Skeletal muscle cell (primary cell): ENCODE measurements around the gene PHF1.
"Not testable (repeated sequence)": the region's sequence is repeated elsewhere in the genome, so short reads cannot be mapped to it uniquely, and the experiment has no call there.

Source experiments
- DNase-seq: peaks from one replicate; pipeline ENCODE4 v3.0.0-alpha.2; 2010; ENCODE audit warnings: low read depth
- H3K4me3 ChIP-seq: 2 replicates; pipeline ENCODE4 v1.5.1; 2011; ENCODE audit warnings: low read depth, mild to moderate bottlenecking, control low read depth, low read length, moderate library complexity

PHF1 gene

DNA sequence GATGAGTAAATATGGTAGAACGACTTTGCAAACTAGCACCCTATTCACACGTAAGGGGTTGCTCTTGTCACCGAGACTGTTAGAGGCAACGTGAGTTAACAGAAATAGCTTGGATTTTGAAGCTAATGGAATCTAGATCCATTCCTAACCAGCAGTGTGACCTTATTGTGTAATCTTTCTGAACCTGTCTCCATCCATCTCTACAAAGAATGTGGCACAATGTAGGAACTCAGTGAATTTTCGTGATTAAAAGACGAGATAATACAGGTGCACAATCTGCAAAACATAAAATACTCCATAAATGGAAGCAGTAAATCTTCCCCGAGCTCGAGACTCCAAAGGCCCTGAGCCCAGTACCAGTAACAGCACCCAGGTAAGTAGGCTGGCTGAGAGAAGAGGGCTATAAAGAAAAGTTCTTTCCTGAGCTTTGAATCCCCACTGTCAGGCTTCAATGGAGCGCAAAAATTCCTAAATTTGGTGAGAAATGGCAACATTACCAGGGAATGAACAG, 20.0 kb upstream of the PHF1 start:
- peak overlapping the region; percentile 19 for H3K4me3 ChIP-seq
- DNase-seq, result no peak

DNA sequence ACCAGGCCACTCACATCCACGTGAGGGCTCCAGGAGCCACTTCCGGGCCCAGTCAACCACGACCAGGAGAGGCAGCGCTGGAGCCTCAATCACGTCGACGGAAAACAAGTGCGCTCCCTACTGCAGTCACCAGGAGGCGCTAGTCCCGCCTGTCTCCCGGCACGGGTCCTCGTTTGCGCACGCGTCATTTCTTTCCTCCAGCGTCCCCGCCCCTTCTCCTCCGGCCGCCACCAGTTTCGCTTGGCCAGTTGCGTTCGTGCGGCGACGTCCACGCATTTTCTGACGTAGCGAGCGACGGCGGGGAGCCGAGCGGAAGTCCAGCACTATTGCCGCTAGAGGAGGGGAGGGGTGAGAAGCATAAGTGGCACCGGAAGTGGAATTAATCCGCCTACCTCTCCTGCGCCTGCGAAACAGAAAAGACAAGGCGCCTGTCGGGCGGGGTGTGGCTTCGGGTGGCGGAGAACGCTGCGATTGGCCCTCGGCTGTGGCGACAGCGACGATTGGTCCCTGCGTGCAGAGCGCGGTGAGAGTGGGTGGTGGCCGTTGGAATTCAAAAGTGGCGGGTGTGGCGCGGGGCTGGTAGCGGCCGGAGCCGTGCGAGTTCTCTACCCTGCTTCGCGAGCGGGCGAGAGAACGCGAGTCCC, 19.4 kb upstream of the PHF1 start, which contains the start of gene KIFC1:
TSS of gene KIFC1 (plus strand) at position 546 of the 644 bp plus-strand sequence. CDS start 163 bp downstream, outside the sequence.
- H3K4me3 ChIP-seq, result peak within 1 kb of the TSS; percentile 90
- peak; percentile 100 for DNase-seq

GRCh38 chr6:33391922-33392594, 18.8 kb upstream of the PHF1 start:
- H3K4me3 ChIP-seq, result peak overlapping the region; percentile 90
- no peak for DNase-seq

GRCh38 chr6:33392595-33392948, 18.2 kb upstream of the PHF1 start:
- no peak for DNase-seq
- H3K4me3 ChIP-seq, result peak overlapping the region; percentile 90

GRCh38 chr6:33392979-33393378, 17.8 kb upstream of the PHF1 start:
- H3K4me3 ChIP-seq, result peak overlapping the region; percentile 90
- DNase-seq, result no peak

DNA sequence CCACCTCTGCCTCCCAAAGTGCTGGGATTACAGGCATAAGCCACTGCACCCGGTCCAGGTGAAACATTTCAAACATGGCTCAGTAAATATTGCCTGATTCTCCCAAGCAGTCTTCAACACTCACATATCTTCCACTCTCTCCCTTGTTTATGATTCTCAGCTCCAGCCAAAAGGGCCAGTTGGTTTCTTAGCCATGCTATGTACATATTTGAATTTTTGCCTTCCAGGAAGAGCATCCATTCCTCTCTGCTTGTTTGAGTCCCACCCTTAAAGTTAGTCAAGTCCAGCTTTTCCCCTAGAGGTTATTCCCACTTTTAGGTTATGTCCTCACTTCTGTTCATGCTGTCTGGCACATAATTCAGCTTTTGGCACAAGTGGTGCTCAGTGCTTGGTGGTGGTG, 13.3 kb upstream of the PHF1 start:
- no peak overlapping the region for H3K4me3 ChIP-seq
- no peak for DNase-seq

DNA sequence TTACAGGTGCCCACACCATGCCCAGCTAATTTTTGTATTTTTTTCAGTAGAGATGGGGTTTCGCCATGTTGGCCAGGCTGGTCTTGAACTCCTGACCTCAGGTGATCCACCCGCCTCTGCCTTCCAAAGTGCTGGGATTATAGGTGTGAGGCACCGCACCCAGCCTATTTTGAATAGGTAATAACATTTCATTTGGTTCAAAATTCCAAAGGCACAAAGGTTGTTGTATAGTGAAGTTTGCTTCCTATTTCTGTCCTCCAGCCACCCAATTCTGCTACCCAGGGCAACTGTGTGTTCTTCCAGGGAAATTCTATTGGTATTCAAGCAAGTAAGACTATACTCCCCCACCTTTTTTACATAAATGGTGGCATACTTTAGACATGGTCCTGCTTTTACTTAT, 12.2 kb upstream of the PHF1 start:
- H3K4me3 ChIP-seq, DNase-seq: not testable (repeated sequence)

DNA sequence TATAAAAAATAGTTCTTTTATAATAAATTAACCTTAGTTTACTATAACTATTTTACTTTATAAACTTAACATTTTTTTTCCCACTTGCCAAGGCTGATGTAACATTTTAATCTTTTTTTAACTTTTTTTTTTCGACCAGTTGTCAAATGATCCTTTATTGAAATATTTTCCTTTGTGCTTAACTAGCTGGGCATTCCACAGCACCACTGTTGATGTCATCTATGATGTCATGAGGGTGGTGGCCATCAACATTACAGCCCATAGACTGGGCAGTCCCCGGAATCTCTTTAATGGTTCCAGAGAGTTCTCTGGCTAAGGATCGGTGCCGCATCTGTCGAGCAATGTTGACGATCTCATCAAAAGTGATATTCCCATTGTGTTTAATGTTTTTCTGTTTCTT, 10.9 kb upstream of the PHF1 start:
- not testable (repeated sequence) for DNase-seq, H3K4me3 ChIP-seq

GRCh38 chr6:33404884-33405283, 5.9 kb upstream of the PHF1 start:
- DNase-seq, result no peak
- no peak overlapping the region for H3K4me3 ChIP-seq

DNA sequence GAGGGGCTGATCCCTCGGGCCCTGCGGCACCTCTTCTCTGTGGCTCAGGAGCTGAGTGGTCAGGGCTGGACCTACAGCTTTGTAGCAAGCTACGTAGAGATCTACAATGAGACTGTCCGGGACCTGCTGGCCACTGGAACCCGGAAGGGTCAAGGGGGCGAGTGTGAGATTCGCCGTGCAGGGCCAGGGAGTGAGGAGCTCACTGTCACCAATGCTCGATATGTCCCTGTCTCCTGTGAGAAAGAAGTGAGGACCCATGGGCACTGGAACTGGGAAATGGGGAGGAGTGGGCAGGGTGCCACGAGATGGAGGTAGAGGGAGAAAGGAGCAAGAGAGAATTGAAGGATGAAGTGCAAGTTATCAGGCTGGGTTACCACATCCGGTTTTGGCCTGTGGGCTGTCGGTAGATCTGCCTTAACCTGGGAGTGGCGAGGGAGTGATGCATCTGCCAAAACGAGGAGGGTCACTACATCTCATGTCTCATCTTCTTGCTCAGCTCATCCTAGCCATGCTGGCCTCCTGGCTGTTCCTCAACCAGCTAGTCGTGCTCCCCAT, 5.4 kb upstream of the PHF1 start:
- H3K4me3 ChIP-seq, result no peak overlapping the region
- no peak for DNase-seq

DNA sequence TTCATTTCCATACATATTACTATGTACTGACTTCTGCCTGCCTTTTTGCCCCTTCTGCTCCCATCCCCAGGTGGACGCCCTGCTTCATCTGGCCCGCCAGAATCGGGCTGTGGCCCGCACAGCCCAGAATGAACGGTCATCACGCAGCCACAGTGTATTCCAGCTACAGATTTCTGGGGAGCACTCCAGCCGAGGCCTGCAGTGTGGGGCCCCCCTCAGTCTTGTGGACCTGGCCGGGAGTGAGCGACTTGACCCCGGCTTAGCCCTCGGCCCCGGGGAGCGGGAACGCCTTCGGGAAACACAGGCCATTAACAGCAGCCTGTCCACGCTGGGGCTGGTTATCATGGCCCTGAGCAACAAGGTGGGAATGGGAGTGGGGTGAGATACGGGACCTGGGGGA, 4.7 kb upstream of the PHF1 start:
- no peak for DNase-seq
- H3K4me3 ChIP-seq, result no peak overlapping the region

- no peak overlapping the region for H3K4me3 ChIP-seq
- no peak for DNase-seq
Observed at GRCh38 chr6:33407132-33407718, 3.6 kb upstream of the PHF1 start.

GRCh38 chr6:33410050-33410710, 634 bp upstream of the PHF1 start:
- peak; percentile 94 for DNase-seq
- H3K4me3 ChIP-seq, result peak overlapping the region; percentile 70

DNA sequence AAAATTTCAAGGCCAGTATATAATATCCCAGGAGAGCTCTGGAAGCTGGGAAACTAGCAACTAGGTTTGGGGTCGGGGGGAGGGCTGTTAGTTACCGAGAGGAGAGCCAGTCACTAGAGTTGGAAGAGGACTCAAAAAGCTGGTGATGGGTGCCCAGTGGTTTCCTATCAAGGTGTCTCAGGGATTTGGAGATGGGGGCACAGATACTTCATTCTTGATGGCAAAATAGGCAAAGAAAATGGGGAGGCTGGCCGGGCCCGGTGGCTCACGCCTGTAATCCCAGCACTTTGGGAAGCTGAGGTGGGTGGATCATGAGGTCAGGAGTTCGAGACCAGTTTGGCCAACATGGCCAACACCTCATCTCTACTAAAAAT, 805 bp downstream of the PHF1 start:
- no peak for DNase-seq
- peak overlapping the region; percentile 70 for H3K4me3 ChIP-seq

DNA sequence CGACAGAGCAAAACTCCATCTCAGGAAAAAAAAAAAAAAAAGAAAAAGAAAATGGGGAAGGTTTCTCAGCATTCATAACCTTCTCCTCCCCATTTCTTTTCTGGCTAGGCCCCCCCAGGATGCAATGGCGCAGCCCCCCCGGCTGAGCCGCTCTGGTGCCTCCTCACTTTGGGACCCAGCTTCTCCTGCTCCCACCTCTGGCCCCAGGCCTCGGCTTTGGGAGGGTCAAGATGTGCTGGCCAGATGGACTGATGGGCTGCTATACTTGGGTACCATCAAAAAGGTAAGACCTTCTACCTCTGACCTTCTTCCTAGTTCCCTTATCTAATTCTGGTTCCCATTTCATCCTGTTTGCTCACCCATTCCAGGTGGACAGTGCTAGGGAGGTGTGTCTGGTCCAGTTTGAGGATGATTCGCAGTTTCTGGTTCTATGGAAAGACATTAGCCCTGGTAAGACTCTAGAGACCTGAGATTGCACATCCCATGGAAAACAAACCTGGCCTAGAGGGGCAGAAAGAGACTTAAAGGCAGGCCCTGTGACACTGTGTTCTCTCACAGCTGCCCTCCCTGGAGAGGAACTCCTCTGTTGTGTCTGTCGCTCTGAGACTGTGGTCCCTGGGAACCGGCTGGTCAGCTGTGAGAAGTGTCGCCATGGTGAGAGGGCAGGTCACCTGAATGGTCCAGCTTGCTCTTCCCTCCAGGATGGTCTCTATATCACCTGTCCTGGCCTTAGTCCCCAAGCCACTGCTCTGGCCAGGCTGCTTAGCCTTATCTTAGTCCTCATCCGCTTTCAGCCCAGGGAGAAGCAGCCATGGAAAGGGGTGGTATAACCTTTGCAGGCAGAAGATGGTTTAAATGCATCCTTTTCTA, 1.6 kb downstream of the PHF1 start:
- no peak for DNase-seq
- H3K4me3 ChIP-seq, result no peak overlapping the region

DNA sequence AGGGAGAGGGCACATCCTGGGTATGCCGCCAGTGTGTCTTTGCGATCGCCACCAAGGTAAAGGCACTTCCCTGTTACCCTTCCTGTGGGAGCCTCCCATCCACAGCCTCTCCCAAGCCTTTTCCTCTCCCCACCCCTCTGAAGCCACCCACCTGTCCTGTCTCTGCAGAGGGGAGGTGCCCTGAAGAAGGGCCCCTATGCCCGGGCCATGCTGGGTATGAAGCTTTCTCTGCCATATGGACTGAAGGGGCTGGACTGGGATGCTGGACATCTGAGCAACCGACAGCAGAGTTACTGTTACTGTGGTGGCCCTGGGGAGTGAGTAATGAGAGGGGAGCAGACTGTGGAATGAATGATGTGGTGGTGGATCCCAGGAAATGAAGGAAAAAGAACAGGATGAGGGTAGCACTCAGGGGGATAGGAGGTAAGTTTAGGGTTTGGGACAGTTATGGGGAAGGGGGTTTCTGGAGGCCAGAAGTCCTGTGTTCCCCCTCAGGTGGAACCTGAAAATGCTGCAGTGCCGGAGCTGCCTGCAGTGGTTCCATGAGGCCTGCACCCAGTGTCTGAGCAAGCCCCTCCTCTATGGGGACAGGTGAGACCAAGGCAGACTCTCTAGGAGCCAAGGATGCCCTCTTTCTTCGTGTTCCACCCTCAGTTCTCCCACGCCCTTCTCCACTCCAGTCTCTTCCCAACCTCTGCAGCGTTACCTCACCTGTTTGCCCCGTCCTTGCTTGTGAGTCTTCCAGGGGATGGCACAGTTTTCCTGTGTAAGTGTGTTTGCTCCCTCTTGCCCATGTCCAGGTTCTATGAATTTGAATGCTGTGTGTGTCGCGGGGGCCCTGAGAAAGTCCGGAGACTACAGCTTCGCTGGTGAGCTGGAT, 2.7 kb downstream of the PHF1 start:
- no peak overlapping the region for H3K4me3 ChIP-seq
- DNase-seq, result no peak

DNA sequence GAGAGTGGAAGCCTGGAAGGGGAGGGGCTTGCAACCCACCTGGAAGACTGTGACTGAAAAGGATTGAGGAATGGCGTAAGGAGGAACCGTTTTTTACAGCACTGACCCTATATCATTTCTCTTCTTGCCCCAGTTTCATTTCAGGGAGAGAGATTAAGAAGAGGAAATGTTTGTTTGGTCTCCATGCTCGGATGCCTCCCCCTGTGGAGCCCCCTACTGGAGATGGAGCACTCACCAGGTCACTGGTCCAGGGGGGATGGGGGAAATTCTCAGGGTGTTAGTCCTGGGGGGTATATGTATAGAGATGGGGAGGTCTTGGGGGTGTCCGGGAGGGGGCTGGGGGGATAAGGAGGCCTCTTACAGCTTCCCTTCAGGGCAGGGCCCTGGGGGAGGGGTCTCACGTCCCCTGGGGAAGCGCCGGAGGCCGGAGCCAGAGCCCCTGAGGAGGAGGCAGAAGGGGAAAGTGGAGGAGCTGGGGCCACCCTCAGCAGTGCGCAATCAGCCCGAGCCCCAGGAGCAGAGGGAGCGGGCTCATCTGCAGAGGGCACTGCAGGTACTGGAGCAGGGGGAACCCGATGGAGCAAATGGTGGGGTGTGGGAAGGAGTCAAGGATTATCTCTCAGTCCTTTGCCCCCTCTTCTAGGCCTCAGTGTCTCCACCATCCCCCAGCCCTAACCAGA, 3.9 kb downstream of the PHF1 start:
- H3K4me3 ChIP-seq, result no peak overlapping the region
- no peak for DNase-seq

GRCh38 chr6:33415831-33416230, 5.0 kb downstream of the PHF1 start:
- H3K4me3 ChIP-seq, result peak overlapping the region; percentile 91
- DNase-seq, result no peak
